SIG-M5 (cell line): ENCODE results near the gene ZNF695.
"Not testable (repeated sequence)": the region's sequence is repeated elsewhere in the genome, so short reads cannot be mapped to it uniquely, and the experiment has no call there.

Experiments used
- DNase-seq: peaks from one replicate; lab custom pipeline; 2025; lab: John Stamatoyannopoulos, UW

The ZNF695 gene

DNA sequence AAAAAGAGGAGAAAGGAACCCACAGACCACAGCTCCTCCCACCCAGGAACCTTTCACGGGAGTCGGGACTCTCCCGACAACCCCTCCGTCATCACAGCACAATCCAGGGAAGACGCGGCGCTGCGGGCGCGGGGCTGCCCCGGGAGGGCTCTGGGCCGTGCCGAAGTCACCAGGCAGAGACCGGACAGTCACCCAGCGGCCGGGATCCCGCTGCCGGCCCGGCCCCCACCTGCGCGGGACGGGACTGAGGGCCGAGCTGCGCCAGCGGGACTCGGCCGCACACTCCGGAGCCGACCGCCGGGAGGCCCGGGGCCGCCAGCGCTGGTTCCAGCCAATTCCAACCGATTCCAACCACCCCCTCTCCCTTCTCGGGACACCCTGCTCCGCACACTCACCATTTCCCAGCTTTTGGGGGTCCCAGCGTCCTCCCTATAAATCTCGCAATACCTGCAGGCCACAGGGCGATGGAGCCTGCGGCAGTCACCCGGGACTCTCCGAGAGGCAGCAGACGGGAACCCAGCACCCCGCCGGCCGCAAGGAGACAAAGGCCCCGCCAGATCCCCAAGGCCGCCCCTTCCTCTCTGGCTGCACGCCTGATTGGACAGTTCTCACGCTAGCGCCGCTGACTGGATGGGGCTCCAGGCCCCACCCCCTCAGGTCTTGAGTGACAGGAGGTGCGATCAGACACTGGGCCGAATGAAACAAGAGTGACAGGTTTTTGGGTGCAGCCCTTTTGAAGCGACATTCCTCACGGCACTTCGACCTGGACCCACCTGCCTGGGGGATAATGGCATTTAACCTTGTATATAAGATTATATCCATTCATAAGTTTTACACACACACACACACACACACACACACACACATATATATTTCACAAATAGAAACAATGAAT, at the start of gene ZNF695:
ZNF695 (minus strand) TSS at position 547 of the 895 bp plus-strand sequence; CDS start at position 398, 149 bp downstream.
- DNase-seq, result no peak

DNA sequence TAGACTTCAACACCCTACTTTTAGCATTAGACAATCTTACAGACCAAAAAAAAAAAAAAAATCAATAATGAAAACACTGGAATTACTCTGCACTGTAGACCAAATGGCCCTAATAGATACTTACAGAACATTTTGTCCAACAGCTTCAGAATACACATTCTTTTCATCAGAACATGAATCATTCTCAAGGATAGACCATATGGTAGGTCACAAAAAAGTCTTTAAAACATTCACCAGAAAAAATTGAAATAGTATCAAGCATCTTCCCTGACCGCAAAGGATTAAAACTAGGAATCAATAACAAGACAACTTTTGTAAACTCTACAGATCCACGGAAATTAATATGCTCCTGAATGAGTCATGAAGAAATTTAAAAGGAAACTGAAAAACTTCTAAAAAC, 48.2 kb upstream of the ZNF695 start:
- no peak for DNase-seq

DNA sequence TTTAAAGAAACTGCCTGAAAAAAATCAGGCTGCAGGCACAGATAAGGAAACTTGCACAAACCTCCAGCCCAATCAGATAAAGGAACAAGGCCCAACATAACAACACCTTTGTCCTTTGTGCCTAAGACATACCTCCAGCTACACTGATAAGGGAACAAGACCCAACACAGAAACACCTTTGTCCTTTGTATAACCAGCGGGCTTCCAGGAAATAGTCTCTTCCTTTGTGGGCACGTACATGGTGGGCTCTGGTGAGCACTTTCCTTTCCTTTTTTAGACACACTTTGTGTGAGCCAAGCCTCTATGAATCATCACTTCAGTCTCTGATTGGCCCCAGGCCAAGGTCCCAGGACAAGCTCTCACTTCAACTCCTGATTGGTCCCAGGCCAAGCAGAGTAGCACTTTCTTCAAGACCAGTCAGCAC, 47.1 kb upstream of the ZNF695 start:
- no peak for DNase-seq

DNA sequence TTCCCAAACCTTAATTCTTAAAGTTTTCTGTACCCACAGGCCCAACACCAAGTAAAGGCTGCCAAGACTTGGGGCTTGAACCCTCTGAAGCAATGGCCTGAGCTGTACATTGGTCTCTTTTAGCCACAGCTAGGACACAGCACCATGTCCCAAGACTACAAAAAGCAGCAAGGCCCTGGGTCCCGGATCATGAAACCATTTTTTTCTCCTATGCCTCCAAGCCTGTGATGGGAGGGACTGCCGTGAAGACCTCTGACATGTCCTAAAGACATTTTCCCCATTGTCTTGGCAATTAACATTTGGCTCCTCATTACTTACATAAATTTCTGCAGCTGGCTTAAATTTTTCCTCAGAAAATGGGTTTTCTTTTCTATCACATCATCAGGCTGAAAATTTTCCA, 39.8 kb upstream of the ZNF695 start:
- no peak for DNase-seq

DNA sequence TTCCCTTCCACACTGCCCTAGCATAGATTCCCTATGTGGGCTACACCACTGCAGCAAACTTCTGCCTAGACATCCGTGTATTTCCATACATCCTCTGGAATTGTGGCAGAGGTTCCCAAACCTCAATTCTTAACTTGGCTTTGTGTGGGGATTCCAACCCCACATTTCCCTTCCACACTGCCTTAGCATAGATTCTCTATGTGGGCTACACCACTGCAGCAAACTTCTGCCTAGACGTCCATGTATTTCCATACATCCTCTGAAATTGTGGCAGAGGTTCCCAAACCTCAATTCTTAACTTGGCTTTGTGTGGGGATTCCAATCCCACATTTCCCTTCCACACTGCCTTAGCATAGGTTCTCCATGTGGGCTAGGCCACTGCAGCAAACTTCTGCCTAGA, 39.4 kb upstream of the ZNF695 start:
- no peak for DNase-seq

DNA sequence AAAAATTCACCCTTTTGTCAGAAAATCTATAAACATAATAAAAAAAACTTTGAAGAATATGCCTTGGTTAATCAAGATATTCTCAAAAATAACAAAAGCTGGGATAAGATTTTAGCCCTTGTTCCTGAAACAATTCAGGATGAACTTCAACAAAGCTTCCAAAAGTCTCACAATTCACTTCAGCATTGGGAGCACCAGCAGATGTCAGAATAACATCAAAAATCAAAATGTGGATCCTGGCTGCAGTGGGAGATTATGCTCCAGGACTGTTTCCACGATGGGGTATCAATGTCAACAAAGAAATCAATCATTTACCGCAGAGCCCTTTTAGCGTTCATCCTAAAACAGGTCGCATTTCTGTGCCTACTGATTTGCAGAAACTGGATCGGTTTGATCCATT, 35.5 kb upstream of the ZNF695 start:
- DNase-seq, result no peak

DNA sequence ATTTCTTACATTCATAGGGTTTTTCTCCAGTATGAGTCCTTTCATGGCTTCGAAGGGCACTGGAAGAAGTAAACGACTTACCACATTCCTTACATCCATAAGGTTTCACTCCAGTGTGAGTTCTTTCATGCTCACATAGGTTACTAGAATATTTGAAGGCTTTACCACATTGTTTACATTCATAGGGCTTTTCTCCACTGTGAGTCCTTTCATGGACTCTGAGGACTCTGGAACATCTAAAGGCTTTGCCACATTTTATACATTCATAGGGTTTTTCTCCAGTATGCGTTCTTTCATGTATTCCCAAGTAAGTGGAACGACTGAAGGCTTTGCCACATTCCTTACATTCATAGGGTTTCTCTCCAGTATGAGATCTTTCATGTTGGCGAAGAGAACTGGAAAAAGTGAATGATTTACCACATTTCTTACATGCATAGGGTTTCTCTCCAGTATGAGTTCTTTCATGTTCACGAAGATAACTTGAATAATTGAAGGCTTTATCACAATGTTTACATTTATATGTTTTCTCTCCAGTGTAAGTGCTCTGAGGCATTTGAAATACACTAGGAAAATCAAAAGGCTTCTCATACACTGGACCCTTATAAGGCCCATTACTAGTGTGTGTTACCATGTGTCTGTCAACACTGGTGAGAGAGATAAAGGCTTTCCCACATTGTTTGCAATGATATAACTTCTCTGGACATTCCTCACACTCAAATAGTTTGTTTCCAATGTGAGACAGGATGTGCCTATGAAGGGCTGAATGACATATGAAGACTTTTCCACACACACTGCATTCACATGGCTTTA, 29.9 kb upstream of the ZNF695 start:
- DNase-seq, result no peak

DNA sequence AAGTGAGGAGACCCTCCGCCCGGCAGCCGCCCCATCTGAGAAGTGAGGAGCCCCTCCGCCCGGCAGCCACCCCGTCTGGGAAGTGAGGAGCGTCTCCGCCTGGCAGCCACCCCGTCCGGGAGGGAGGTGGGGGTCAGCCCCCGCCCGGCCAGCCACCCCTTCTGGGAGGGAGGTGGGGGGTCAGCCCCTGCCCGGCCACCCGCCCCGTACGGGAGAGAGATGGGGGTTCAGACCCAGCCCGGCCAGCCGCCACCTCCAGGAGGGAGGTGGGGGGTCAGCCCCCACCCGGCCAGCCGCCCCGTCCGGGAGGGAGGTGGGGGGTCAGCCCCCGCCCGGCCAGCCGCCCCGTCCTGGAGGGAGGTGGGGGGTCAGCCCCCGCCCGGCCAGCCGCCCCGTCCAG, 24.4 kb upstream of the ZNF695 start:
- not testable (repeated sequence) for DNase-seq

DNA sequence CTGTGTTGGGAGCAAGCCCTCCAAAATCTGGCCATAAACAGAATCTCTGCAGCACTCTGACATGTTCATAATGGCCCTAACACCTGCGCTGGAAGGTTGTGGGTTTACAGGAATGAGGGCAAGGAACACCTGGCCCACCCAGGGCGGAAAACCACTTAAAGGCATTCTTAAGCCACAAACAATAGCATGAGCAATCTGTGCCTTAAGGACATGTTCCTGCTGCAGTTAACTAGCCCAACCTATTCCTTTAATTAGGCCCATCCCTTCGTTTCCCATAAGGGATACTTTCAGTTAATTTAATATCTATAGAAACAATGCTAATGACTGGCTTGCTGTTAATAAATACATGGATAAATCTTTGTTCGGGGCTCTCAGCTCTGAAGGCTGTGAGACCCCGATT, 16.8 kb upstream of the ZNF695 start:
- not testable (repeated sequence) for DNase-seq

DNA sequence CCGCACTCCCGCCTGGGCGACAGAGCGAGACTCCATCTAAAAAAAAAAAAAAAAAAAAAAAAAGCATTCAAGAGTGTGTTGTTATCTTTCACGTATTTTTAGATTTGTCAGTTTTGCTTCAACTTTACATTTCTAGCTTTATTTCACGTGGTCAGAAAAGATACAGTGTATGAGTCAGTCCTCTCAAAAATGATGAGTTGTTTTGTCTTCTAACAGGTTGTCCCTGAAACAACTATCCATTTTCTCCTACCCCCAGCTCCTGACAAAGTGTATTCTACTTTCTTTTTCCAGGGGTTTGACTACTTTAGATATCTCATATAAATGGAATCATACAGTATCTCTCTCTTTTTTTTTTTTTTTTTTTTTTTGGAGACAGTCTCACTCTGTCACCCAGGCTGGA, 5.5 kb upstream of the ZNF695 start:
- DNase-seq, result no peak

DNA sequence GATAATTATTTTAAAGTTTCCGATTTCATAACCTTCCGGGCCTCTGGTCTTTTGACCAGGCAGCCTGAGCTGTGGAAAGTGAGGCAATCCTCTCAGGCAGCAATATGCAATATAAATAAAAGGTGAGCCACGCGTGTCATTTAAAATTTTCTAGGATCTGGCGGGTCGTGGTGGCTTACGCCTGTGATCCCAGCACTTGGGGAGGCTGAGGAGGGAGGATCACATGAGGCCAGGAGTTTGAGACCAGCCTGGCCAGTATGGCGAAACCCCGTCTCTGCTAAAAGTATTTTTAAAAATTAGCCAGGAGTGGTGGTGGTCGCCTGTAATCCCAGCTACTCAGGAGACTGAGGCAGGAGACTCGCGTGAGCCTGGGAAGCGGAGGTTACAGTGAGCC, 546 bp upstream of the ZNF695 start:
- DNase-seq, result no peak

DNA sequence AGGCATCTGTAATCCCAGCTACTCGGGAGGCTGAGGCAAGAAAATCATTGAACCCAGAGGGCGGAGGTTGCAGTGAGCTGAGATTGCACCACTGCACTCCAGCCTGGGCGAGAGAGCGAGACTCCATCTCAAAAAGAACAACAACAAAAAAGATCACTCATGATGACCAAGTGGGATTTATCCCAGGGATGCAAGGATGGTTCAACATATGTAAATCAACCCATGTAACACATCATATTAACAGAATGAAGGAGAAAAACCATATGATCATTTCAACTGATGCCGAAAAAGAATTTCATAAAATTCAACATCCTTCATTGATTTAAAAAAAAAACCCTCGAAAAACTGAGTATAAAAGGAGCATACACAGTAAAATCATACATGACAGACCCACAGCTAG, 3.8 kb downstream of the ZNF695 start:
- not testable (repeated sequence) for DNase-seq

DNA sequence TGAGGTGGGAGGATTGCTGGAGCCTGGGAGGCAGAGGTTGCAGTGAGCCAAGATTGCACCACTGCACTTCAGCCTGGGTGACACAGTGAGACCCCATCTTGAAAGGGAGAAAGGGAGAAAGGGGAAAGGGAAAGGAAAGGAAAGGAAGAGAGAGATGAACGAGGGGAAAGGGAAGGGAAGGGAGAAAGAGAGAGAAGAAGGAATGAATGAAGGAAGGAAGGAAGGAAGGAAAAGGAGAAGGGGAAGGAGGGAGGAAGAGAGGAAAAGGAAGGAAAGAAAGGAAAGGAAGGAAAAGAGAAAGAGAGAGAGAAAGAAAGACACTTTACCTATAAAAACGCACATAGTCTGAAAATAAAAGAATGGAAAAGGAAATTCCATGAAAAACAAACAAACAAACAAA, 18.0 kb downstream of the ZNF695 start:
- no peak for DNase-seq

DNA sequence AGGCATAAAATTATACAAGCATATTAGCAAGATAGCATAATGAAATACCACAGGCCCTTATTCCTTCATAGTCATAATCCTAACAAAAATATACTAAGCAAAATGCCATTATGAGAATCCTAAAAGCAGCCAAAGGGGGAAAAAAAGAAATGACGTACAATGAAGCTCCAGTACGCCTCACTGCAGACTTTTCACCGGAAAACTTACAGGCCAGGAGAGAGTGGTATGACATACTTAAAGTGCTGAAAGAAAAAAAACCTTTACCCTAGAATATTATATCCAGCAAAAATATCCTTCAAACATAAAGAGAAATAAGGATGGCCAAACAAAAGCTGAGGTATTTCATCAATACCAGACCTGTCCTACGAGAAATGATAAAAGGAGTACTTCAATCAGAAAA, 19.5 kb downstream of the ZNF695 start:
- DNase-seq, result no peak

DNA sequence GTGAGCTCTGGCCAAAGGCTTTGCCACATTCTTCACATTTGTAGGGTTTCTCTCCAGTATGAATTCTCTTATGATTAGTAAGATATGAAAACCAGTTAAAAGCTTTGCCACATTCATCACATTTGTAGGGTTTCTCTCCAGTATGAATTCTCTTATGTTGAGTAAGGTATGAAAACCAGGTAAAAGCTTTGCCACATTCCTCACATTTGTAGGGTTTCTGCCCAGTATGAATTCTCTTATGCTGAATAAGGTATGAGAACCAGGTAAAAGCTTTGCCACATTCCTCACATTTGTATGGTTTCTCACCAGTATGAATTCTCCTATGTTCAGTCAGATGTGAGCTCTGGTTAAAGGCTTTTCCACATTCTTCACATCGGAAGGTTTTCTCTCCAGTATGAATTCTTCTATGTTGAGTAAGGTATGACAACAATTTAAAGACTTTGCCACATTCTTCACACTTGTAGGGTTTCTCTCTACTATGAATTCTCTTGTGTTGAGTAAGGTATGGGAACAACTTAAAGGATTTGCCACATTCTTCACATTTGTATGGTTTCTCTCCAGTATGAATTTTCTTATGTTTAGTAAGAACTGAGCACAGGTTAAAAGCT, 20.7 kb downstream of the ZNF695 start:
- no peak for DNase-seq

DNA sequence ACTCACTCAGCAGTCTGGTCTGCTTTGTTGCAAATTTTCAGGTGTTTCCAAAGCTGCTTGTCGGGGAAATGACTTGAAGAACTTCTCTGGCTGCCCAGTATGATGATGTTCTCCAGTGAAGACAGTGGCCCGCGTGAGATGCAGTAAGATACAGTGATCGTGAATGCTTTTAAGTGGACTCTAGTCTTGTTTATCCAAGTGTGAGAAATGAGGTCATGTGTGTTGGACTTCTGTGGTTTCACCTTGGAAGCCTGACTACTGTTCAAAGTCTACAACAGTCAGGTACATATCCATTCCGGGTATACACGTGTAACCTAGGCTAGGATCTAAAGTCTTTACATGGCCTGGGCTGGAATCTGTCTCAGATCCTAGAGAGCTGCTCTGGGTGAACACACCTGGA, 29.1 kb downstream of the ZNF695 start:
- DNase-seq, result no peak

DNA sequence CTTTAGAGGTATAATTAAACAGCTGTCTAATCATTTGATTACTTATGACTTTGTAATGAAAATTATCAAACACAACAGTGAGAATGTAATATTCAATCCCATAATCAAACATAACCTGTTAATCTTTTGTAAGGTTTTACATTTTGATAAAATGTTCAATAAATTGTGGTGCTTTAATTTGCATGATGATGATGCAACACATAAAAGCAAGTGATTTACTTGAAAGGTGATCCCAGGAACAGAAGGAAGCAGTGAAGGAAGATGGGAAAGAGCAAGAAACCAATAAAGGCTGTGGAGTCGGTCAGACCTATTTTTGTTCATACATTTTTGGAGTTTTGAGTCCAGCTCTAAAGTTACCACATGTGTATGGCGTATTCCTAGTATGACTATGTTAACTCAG, 29.6 kb downstream of the ZNF695 start:
- DNase-seq, result no peak

DNA sequence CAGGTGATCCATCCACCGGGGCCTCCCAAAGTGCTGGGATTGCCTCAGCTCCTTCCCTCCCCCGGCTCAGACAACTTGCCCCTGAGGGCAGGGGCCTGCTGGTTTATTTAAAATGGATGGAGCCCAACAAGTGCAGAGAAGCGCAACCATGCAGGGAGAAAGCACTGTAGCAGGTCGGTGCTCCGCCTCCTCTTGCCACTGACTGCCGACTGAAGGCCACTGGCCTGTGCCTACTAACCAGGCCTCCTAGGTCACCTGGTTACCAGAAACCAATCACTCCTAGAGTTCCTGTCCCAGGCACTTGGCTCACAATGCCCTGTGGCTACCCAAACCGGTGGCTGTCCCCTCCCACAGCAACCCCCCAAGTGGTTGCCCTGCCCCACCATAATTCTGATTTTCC, 35.9 kb downstream of the ZNF695 start:
- no peak for DNase-seq

DNA sequence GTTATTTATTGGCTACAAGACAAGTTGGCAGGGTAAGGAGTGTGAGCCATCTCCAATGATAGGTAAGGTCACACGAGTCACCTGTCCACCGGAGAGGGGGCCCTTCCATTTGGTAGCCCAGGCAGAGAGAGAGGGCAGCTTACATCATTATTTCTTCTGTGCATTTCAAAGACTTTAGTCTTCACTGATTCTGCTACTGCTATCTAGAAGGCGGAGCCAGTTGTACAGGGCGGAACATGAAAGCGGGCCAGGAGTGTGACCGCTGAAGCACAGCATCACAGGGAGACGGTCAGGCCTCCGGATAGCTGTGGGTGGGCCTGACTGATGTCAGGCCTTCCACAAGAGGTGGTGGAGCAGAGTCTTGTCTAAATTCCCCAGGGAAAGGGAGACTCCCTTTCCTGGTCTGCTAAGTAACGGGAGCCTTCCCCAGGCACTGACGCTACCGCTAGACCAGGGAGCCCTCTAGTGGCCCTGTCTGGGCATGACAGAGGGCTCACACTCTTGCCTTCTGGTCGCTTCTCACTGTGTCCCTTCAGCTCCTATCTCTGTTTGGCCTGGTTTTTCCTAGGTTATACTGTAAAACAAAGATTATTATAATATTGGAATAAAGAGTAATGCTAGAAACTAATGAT, 36.7 kb downstream of the ZNF695 start:
- no peak for DNase-seq

DNA sequence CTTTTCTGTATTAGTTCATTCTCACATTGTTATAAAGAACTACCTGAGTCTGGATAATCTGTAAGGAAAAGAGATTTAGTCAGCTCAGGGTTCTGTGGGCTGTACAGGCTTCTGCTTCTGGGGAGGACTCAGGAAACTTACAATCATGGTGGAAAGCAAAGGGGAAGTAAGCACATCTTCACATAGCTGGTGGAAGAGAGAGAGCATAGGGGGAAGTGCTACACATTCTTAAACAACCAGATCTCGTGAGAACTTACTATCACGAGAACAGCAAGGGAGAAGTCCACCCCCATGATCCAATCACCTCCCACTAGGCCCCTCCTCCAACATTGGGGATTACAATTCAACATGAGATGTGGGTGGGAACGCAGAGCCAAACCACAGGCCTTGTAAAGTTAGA, 38.2 kb downstream of the ZNF695 start:
- DNase-seq, result no peak

DNA sequence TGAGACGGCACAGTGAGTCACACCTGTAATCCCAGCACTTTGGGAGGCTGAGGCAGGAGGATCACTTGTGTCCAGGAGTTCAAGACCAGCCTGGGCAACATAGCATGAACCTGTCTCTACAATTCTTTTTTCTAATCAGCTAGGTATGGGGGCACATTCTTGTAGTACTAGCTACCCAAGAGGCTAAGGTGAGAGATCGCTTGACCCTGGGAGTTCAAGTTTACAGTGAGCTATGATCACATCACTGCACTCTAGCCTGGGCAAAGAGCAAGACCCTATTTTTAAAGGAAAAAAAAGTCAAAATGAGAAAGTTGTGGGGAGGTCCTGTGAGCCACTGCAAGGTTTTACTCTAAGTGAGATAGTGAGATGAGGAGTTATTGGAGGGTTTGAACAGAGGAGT, 41.4 kb downstream of the ZNF695 start:
- DNase-seq, result no peak

DNA sequence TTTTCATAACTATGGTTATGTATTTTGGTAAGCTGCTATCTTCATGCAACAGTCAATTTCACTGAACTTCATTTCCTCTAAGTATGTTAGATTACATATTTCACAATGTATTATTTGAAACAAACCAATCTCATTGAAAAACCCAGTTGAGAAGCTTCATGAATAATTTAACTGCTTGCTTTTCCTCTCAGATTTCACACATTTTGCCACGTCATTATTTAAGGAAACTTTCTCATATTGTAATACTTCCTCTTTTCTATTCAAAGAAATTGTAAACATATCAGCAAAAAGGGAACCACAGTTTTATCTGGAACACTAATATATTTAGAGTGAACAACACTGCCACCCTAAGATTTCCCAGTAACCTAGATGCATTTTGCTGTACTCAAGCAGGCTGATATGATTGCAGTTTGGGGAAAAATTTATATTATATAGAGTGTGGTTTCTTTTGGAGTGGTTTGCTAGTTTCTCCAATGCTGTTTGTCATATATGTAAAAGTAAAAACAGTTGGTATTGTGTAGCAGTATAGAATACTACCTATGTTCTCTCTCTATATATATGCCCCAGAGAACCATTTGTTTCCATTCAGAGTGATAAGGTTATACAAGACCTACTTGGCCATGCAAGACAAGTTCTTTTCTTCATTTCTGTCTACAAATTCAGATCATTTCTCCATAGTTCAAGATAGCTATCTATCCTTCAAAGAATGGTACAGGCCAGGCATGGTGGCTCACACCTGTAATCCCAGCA, 47.7 kb downstream of the ZNF695 start:
- peak; percentile 96 for DNase-seq
